Colonic mucosa (tissue), 4 donors: ENCODE results near the gene IL17RB. TPM values are rescaled to one million over a fixed set of nuclear protein-coding genes. Genes with fewer than 3 reads are reported as not detected.

ENCODE experiments used
- DNase-seq: peaks from one replicate; pipeline ENCODE4 v3.0.0-alpha.2; 2020
- H3K27ac ChIP-seq: fragments of 200-600 bp; one replicate; pipeline ENCODE4 v1.8.0; 2021
- H3K27me3 ChIP-seq: fragments of 200-600 bp; one replicate; pipeline ENCODE4 v1.8.0; 2021
- H3K36me3 ChIP-seq: fragments of 200-600 bp; one replicate; pipeline ENCODE4 v1.8.0; 2021
- H3K4me1 ChIP-seq: fragments of 200-600 bp; one replicate; pipeline ENCODE4 v1.8.0; 2021; ENCODE audit warnings: mild to moderate bottlenecking
- H3K4me3 ChIP-seq: fragments of 200-600 bp; one replicate; pipeline ENCODE4 v1.8.0; 2021
- H3K9ac ChIP-seq, 2 donors: one replicate each; pipeline ENCODE4 v1.7.0; 2013; ENCODE audit warnings: control low read depth in 2 of 2, low read depth in 2 of 2, low read length in 2 of 2
- H3K9me3 ChIP-seq: fragments of 200-600 bp; one replicate; pipeline ENCODE4 v1.8.0; 2021
- intact Hi-C: fragments of 100-400 bp; cut with DNase I; formaldehyde crosslinking; loops from one replicate; pipeline ENCODE4 v1.14.1; 2022
- total RNA-seq, 2 donors: library from RNA; stranded (reverse); fragmentation: NEBNext Ultra II Directional in 1 of 2; extraction: Animal tissue kit (Norgen Biotek cat#: 25700) in 1 of 2; gene quantifications; one replicate each; pipeline ENCODE4 v1.2.1, GENCODE V29; 2021
- TF ChIP-seq, protein P1 (sequence below): fragments of 200-600 bp; IDR thresholded peaks from one replicate; pipeline ENCODE4 v1.8.0; 2022; ENCODE audit warnings: antibody characterized with exemption, mild to moderate bottlenecking
- donor health status: healthy.
- donor health status: DM: no; HTN: no; CAD: no.
- donor health status: DM: no; HTN: no; CAD: no.

IL17RB gene
- total RNA-seq, 2 donors from 2014 or later = 18.6 to 25.7 TPM

DNA sequence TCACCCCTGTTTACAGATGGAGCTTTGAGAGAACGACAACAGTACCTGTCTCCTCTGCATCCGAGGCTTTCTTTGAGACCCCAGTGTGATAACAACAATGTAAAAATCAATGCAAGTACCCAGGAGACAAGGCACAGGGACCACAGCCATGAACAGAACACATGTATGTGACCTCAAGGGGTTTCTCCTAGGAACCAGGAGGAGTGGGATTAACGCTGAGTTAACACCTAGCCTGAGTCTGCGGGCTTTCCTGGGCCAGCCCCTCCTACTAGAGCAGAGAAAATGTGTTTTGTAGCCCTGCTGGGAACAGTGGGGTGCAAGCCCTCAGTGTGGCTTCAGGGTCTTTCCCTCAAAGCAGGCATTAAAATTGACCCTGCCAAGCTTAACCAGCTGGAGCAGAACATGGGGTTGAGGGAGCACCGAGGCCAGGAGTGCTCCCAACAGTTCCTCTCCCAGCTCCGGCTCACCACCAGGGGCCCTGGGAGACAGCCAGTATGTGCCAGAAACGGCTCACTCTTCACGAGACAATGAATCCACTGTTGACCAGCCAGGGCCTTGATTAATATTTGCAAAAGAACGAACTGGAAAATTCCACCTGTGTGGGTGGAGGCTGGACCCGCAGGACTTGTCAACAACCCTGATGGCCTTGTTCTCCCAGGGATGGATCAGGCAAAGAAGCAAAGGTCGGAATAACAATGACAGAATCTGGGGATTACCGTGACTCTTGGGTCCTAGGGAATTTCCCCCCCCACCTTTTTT, 3.8 kb upstream of the IL17RB start:
- intact Hi-C loops = no loop called here
- Histone ChIP-seq H3K9me3 (no peaks in the 10 kb centered on the region), H3K9ac (peak overlapping the region in 1 of 2 donors; percentile 68), H3K27ac (peak overlapping the region; percentile 92), H3K4me1 (peaks cover 8% of the 10 kb centered on the region), H3K36me3 (no peaks in the 10 kb centered on the region), H3K4me3 (no peak overlapping the region), H3K27me3 (no peaks in the 10 kb centered on the region)
- DNase-seq = peak; percentile 90
- TF ChIP-seq, protein P1, sequence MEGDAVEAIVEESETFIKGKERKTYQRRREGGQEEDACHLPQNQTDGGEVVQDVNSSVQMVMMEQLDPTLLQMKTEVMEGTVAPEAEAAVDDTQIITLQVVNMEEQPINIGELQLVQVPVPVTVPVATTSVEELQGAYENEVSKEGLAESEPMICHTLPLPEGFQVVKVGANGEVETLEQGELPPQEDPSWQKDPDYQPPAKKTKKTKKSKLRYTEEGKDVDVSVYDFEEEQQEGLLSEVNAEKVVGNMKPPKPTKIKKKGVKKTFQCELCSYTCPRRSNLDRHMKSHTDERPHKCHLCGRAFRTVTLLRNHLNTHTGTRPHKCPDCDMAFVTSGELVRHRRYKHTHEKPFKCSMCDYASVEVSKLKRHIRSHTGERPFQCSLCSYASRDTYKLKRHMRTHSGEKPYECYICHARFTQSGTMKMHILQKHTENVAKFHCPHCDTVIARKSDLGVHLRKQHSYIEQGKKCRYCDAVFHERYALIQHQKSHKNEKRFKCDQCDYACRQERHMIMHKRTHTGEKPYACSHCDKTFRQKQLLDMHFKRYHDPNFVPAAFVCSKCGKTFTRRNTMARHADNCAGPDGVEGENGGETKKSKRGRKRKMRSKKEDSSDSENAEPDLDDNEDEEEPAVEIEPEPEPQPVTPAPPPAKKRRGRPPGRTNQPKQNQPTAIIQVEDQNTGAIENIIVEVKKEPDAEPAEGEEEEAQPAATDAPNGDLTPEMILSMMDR = peak; percentile 24

DNA sequence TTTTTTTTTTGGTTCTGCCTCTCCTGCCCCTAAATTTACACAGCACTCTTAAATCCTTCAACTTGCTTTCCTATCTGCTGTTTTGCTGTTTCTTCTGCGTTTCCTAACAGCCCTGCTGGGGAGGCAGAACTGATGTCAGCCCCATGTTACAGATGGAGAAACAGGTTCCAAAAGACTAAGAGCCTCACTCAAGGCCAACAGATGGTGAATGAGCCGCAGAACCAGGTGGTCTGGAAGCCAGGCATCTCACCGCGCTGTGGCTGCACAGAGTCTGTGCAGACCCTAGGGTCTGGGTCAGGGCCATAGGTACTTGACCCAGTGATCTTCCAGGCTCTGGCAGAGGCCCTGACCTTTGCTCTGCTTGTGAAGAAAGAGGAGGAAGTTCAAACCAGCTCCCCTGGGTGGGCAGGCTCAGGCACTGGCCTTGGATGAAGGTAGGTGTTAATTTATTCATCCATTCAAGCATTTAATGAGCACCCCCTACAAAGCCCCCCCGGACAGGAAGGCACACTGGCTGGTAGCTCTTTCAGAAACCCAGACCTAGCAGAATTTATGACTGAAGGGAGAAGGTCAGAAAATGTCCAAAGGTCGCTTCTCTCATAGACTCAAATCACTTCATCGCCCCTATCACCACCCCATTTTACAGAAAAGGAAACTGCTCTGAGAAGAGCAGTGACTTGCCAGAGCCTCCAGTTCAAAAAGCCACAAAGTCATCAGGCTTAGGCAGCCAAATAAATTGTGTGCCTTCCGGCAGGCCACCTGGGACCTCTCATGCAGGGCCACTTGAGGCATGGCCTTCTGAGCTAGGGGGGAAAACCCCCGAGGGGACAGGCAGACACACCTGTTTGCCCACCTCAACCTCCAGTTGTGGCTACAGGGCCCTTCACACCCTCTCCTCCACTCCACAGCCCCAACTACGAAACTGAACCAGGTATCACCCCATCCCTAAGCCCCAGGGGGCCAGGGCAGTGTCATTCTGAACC, 2.9 kb upstream of the IL17RB start:
- TF ChIP-seq, protein P1 = no peak
- peak; percentile 56 for DNase-seq
- Histone ChIP-seq H3K9ac (peak overlapping the region; percentile 26 to 81), H3K4me3 (no peak overlapping the region), H3K36me3 (no peaks in the 10 kb centered on the region), H3K9me3 (no peaks in the 10 kb centered on the region), H3K27me3 (no peaks in the 10 kb centered on the region), H3K4me1 (peaks cover 8% of the 10 kb centered on the region), H3K27ac (peak overlapping the region; percentile 92)
- intact Hi-C loops = no loop called here

DNA sequence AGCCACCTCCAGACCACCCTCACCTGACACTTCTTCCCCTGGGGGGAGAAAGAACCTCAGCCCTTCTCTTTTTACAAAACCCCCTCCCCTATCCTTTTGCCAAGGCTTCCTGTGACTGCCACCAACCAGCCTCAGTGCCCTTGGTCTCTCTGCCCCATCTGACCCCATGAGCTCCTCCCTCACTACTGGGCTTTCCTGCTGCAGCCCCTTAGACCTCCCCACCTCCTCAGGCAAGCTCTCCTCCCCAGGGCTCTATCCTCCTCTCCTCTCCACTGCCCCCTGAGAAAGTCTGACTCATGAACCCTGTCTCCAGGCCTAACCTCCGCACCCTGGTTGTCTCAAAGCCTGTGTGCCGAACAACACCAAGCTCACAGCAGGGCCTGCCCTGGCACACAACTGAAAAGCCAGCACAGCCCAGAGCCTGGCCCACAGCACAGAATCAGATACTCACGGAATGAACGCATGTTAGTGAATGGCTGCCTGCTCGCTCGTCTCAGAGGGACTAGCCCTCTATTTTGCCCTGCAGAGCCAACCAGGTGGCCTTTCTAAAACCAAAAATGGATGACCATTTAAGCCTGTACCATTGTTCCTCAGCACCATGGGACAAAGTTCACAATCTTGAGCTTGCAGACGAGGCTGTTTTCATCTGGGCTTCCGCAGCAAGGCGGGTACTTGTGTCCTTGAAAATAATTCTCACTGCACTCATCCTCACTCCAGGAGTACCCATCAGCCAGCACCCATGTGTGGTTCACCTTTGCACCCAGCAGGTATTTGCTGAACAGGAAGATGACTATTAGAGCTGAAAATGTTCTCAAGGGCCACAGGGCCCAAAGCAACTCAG, 1.9 kb upstream of the IL17RB start:
- Histone ChIP-seq H3K9me3 (no peaks in the 10 kb centered on the region), H3K9ac (peak overlapping the region; percentile 26 to 81), H3K4me1 (peaks cover 8% of the 10 kb centered on the region), H3K27me3 (no peaks in the 10 kb centered on the region), H3K36me3 (no peaks in the 10 kb centered on the region), H3K27ac (peak overlapping the region; percentile 92), H3K4me3 (no peak overlapping the region)
- intact Hi-C loops = no loop called here
- TF ChIP-seq, protein P1 = no peak
- peak; percentile 69 for DNase-seq

DNA sequence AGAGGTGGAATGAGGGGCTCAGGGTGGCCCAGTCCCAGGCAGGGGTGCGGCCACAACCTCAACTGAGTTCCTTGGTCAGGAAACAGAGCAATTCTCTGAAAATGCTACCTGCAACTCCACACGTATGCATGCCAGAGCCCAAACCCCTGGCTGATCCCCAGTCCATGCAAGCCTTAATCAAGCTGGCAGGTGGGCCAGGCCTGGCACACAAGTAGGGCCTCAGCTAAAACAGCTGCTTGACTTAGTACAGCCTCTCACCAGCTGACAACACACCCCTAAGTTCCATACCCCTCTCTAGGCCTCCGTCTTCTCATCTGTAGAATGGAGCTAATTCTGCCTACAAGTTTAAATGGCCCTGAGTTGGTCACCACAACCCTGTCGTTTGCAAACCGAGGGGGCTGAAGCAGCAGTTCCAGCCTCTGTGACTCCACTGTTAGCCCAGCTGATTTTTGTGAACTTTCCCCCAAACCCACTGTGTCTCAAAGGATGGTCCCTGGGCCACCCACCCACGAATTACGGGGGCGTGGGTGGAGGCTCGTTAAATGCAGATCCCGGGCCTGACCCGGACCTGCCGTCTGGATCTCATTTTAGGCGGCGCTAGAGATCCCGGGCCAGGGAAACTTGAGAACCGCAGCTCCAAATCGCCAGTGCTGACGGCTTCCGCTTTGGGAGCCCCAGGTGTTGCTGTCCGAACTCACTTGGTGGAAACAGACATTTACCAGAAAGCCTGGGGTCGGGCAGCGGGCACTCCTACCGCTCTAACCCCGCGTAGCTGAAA, 1.1 kb upstream of the IL17RB start:
- DNase-seq = peak; percentile 69
- H3K27me3 ChIP-seq = no peaks in the 10 kb centered on the region
- peak overlapping the region; percentile 81 for H3K9ac ChIP-seq
- intact Hi-C loops = no loop called here
- H3K4me3 ChIP-seq = peak overlapping the region; percentile 83
- no peaks in the 10 kb centered on the region for H3K9me3 ChIP-seq
- H3K4me1 ChIP-seq = peaks cover 8% of the 10 kb centered on the region
- peak overlapping the region; percentile 92 for H3K27ac ChIP-seq
- TF ChIP-seq, protein P1 = no peak
- no peaks in the 10 kb centered on the region for H3K36me3 ChIP-seq
